Astrocyte of the cerebellum (primary cell): ENCODE results near the gene KATNB1.
"Not testable (repeated sequence)": the region's sequence is repeated elsewhere in the genome, so short reads cannot be mapped to it uniquely, and the experiment has no call there.

Source experiments
- DNase-seq: peaks from one replicate; pipeline ENCODE4 v3.0.0-alpha.2; 2011; ENCODE audit warnings: low read depth
- H3K4me3 ChIP-seq: 2 replicates; pipeline ENCODE4 v1.5.1; 2011; ENCODE audit warnings: mild to moderate bottlenecking, low read depth, low read length, moderate library complexity
- CTCF ChIP-seq: IDR thresholded peaks from 2 replicates; pipeline ENCODE4 v1.5.1; 2012; ENCODE audit warnings: low read length, low read depth, moderate library complexity, mild to moderate bottlenecking; ENCODE audit errors: missing control alignments
- in situ Hi-C: cut with HindIII; loops from 2 replicates; pipeline ENCODE4 v1.10.0; 2017; ENCODE audit warnings: low sequenced_read_pairs

Gene KATNB1

GRCh38 chr16:57781349-57781740 is 45.8 kb downstream of the KATNB1 start:
- in situ Hi-C loops: loop anchor here (25.0 kb wide), 1 partner anchor 206 kb away; a partner anchor contains a TSS
- no peak for DNase-seq
- no peak overlapping the region for H3K4me3 ChIP-seq
- no peak for TF ChIP-seq CTCF

- DNase-seq: peak; percentile 47
- TF ChIP-seq CTCF: peak; percentile 18
- in situ Hi-C loops: loop anchor here (25.0 kb wide), 1 partner anchor 205 kb away; a partner anchor contains a TSS
- H3K4me3 ChIP-seq: no peak overlapping the region
Observed at GRCh38 chr16:57781741-57782606, 46.4 kb downstream of the KATNB1 start.

- not testable (repeated sequence) for DNase-seq, H3K4me3 ChIP-seq
- in situ Hi-C loops: loop anchor here (25.0 kb wide), 1 partner anchor 205 kb away; a partner anchor contains a TSS
Observed at GRCh38 chr16:57782607-57783055, 47.1 kb downstream of the KATNB1 start.

GRCh38 chr16:57783116-57783515 is 47.5 kb downstream of the KATNB1 start:
- in situ Hi-C loops: loop anchor here (25.0 kb wide), 1 partner anchor 204 kb away; a partner anchor contains a TSS
- TF ChIP-seq CTCF: no peak
- no peak overlapping the region for H3K4me3 ChIP-seq
- no peak for DNase-seq

GRCh38 chr16:57783883-57784282 is 48.3 kb downstream of the KATNB1 start:
- in situ Hi-C loops: loop anchor here (25.0 kb wide), 1 partner anchor 203 kb away; a partner anchor contains a TSS
- no peak overlapping the region for H3K4me3 ChIP-seq
- no peak for TF ChIP-seq CTCF
- no peak for DNase-seq

- no peak for DNase-seq
- in situ Hi-C loops: loop anchor here (25.0 kb wide), 1 partner anchor 203 kb away; a partner anchor contains a TSS
- TF ChIP-seq CTCF: no peak
- no peak overlapping the region for H3K4me3 ChIP-seq
Observed at GRCh38 chr16:57784334-57784733, 48.8 kb downstream of the KATNB1 start.

- no peak for TF ChIP-seq CTCF
- in situ Hi-C loops: loop anchor here (25.0 kb wide), 1 partner anchor 202 kb away; a partner anchor contains a TSS
Observed at GRCh38 chr16:57785385-57785784, 49.8 kb downstream of the KATNB1 start.

More at GRCh38 chr16:57785385-57785784, 49.8 kb downstream of the KATNB1 start:
- DNase-seq: no peak
- no peak overlapping the region for H3K4me3 ChIP-seq
